Measurements from ENCODE around the gene ENOX1.

DNA sequence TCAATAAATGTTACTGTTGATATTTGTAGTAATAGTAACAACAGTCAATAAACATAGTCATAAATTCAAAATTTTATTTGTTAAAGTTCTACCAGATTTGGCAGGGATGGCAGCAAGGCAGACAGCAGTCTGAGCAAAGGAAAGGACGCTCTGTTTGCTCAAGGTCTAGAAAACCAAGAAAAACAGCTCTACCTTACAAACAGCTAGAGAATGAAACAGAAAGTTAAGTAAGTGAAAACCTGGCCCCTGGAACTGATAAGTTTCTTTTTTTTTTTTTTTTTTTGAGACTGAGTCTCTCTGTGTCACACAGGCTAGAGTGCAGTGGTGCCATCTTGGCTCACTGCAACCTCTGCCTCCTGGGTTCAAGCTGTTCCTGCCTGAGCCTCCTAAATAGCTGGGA lies 27.9 kb downstream of the ENOX1 start:
- no peak for TF ChIP-seq NPAS2 (CRISPR knock-in tag; IDR thresholded peaks at IDR 0.05; ENCODE audit: borderline replicate concordance)
- no peak for TF ChIP-seq HMGXB4 (CRISPR knock-in tag; IDR thresholded peaks at IDR 0.05; ENCODE audit: borderline replicate concordance)
- no peak for TF ChIP-seq EHF (CRISPR knock-in tag; IDR thresholded peaks at IDR 0.05)
- TF ChIP-seq, protein P1, sequence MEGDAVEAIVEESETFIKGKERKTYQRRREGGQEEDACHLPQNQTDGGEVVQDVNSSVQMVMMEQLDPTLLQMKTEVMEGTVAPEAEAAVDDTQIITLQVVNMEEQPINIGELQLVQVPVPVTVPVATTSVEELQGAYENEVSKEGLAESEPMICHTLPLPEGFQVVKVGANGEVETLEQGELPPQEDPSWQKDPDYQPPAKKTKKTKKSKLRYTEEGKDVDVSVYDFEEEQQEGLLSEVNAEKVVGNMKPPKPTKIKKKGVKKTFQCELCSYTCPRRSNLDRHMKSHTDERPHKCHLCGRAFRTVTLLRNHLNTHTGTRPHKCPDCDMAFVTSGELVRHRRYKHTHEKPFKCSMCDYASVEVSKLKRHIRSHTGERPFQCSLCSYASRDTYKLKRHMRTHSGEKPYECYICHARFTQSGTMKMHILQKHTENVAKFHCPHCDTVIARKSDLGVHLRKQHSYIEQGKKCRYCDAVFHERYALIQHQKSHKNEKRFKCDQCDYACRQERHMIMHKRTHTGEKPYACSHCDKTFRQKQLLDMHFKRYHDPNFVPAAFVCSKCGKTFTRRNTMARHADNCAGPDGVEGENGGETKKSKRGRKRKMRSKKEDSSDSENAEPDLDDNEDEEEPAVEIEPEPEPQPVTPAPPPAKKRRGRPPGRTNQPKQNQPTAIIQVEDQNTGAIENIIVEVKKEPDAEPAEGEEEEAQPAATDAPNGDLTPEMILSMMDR (IDR thresholded peaks at IDR 0.05) = no peak
- no peak for TF ChIP-seq POLR2A (IDR thresholded peaks at IDR 0.05; ENCODE audit: low read length)
- no peak for TF ChIP-seq ELK1 (IDR thresholded peaks at IDR 0.05; ENCODE audit: low read depth, low read length)
